ENCODE data around the gene VTN.

The VTN gene

GRCh38 chr17:28327709-28328108, 42.4 kb downstream of the VTN start:
- Histone ChIP-seq H3K4me3 (no peak overlapping the region), H3K4me1 (no peaks in the 10 kb centered on the region), H3K27ac (no peak overlapping the region), H3K36me3 (peaks cover 31 to 61% (median 45%) of the 10 kb centered on the region in 3 donors), H3K27me3 (no peaks in the 10 kb centered on the region), H3K9me3 (no peaks in the 10 kb centered on the region)
- DNase-seq, result no peak
- intact Hi-C loops (cut with DNase I; ENCODE audit: low total_unique reads), result no loop called here
- TF ChIP-seq CTCF (IDR thresholded peaks at IDR 0.05), result no peak

GRCh38 chr17:28327031-28327607, 43.0 kb downstream of the VTN start:
- Histone ChIP-seq H3K27ac (no peak overlapping the region), H3K4me1 (no peaks in the 10 kb centered on the region), H3K9me3 (no peaks in the 10 kb centered on the region), H3K36me3 (peaks cover 31 to 58% (median 45%) of the 10 kb centered on the region in 3 donors), H3K27me3 (no peaks in the 10 kb centered on the region), H3K4me3 (no peak overlapping the region)
- intact Hi-C loops (cut with DNase I; ENCODE audit: low total_unique reads), result no loop called here
- no peak for DNase-seq
- no peak for TF ChIP-seq CTCF (IDR thresholded peaks at IDR 0.05)

GRCh38 chr17:28326114-28326513, 44.0 kb downstream of the VTN start:
- H3K36me3 ChIP-seq, result peaks cover 26 to 48% (median 36%) of the 10 kb centered on the region in 3 donors
- H3K27ac ChIP-seq, result no peak overlapping the region
- no peak for DNase-seq
- H3K9me3 ChIP-seq, result no peaks in the 10 kb centered on the region
- no peaks in the 10 kb centered on the region for H3K4me1 ChIP-seq
- no peak overlapping the region for H3K4me3 ChIP-seq
- H3K27me3 ChIP-seq, result no peaks in the 10 kb centered on the region
- intact Hi-C loops (cut with DNase I; ENCODE audit: low total_unique reads), result no loop called here
- no peak for TF ChIP-seq CTCF (IDR thresholded peaks at IDR 0.05)

- Histone ChIP-seq H3K27me3 (no peaks in the 10 kb centered on the region), H3K4me3 (no peak overlapping the region), H3K4me1 (peaks cover 0 to 2% (median 0%) of the 10 kb centered on the region in 4 donors), H3K27ac (no peak overlapping the region), H3K9me3 (no peaks in the 10 kb centered on the region), H3K36me3 (peaks cover 26 to 39% (median 29%) of the 10 kb centered on the region in 3 donors)
- TF ChIP-seq CTCF (IDR thresholded peaks at IDR 0.05), result no peak
- intact Hi-C loops (cut with DNase I; ENCODE audit: low total_unique reads), result no loop called here
- DNase-seq, result no peak
These were observed 44.9 kb downstream of the VTN start for GRCh38 chr17:28325211-28325610.

- intact Hi-C loops (cut with DNase I; ENCODE audit: low total_unique reads), result no loop called here
These were observed 45.3 kb downstream of the VTN start for GRCh38 chr17:28324781-28325180.

More at GRCh38 chr17:28324781-28325180, 45.3 kb downstream of the VTN start:
- no peak for DNase-seq
- Histone ChIP-seq H3K27ac (no peak overlapping the region), H3K9me3 (no peaks in the 10 kb centered on the region), H3K4me1 (peaks cover 0 to 6% (median 2%) of the 10 kb centered on the region in 4 donors), H3K36me3 (peaks cover 26 to 35% (median 27%) of the 10 kb centered on the region in 3 donors), H3K27me3 (no peaks in the 10 kb centered on the region), H3K4me3 (no peak overlapping the region)
- no peak for TF ChIP-seq CTCF (IDR thresholded peaks at IDR 0.05)

All from tibial artery (tissue), 4 donors.